K562 (cell line): Measurements from ENCODE around the gene PTGIR. TPM values are rescaled to one million over a fixed set of nuclear protein-coding genes. Genes with fewer than 3 reads are reported as not detected.

Source experiments
- CTCFL ChIP-seq: IDR thresholded peaks from 2 replicates; pipeline ENCODE4 v1.6.1; 2011; ENCODE audit warnings: borderline replicate concordance, low read depth, mild to moderate bottlenecking, moderate library complexity, low read length; ENCODE audit not compliant: insufficient read depth, poor library complexity, severe bottlenecking
- HDAC6 ChIP-seq: IDR thresholded peaks from 2 replicates; pipeline ENCODE4 v1.6.1; 2012; ENCODE audit warnings: low read depth, mild to moderate bottlenecking, control low read depth, inconsistent platforms, low read length, moderate library complexity
- HNRNPLL ChIP-seq: fragments of 200-400 bp; formaldehyde crosslinking; IDR thresholded peaks from 2 replicates; pipeline ENCODE4 v1.6.1; 2017; ENCODE audit warnings: low read length, low read depth, mild to moderate bottlenecking; ENCODE audit not compliant: poor library complexity, severe bottlenecking
- HSF4 ChIP-seq: fragments of 250-450 bp; sonication (Bioruptor Pico); IDR thresholded peaks from 2 replicates; pipeline ENCODE4 v2.1.2; 2022; ENCODE audit warnings: mild to moderate bottlenecking, moderate library complexity, borderline replicate concordance
- MBD2 ChIP-seq: sonication (generic); IDR thresholded peaks from 2 replicates; pipeline ENCODE4 v1.6.1; 2016; ENCODE audit warnings: low read depth, borderline replicate concordance
- NR3C1 ChIP-seq: sonication (generic); formaldehyde crosslinking; IDR thresholded peaks from 2 replicates; pipeline ENCODE4 v1.8.1; 2022; ENCODE audit warnings: missing genetic modification reagents
- RB1 ChIP-seq: fragments of 450-650 bp; IDR thresholded peaks from 2 replicates; pipeline ENCODE4 v1.6.1; 2017; ENCODE audit warnings: low read depth, mild to moderate bottlenecking
- RBM39 ChIP-seq: fragments of 200-400 bp; formaldehyde crosslinking; optimal IDR thresholded peaks from 2 replicates; pipeline ENCODE3; 2018; ENCODE audit warnings: low read depth, low read length
- ZNF263 ChIP-seq: sonication (generic); formaldehyde crosslinking; IDR thresholded peaks from 2 replicates; pipeline ENCODE4 v1.8.0; 2022; ENCODE audit warnings: mild to moderate bottlenecking, missing genetic modification reagents, borderline replicate concordance
- ZNF407 ChIP-seq: fragments of 450-650 bp; IDR thresholded peaks from 2 replicates; pipeline ENCODE4 v1.6.1; 2016; ENCODE audit warnings: low read depth
- polyA plus RNA-seq, 8 experiments: library from polyadenylated mRNA; depleted of rRNA in 4 of 8; stranded (reverse) in 5 of 8; unstranded in 3 of 8; fragments of >200 nt; fragmentation: Nextera tagmentation in 2 of 8; fragmentation: Illumina TruSeq in 1 of 8; extraction: Ambion mirVana in 2 of 8; extraction: Trizol in 1 of 8; gene quantifications; 2 replicates each; pipeline versions ENCODE4 v1.2.1 to v1.2.3, GENCODE V29; 2011 to 2014; ENCODE audit warnings: inconsistent platforms in 1 of 8, missing spikeins in 1 of 8
- total RNA-seq, 7 experiments: library from RNA; depleted of rRNA in 6 of 7; stranded (reverse); fragments of >200 nt in 6 of 7; fragmentation: Illumina TruSeq in 2 of 7; extraction: Trizol in 2 of 7; gene quantifications; 2 replicates each; pipeline versions ENCODE4 v1.2.1 to v1.2.3, GENCODE V29; 2011 to 2021; ENCODE audit warnings: low replicate concordance in 1 of 7

PTGIR gene
- total and polyA plus RNA-seq, 9 of the 15 experiments (the other 6 are each of a cell fraction or from before 2014, with no cell fraction given) = 0.11 to 3.4 (median 1.1) TPM; not detected in 1

- TF ChIP-seq ZNF407 (no peak), CTCFL (no peak), HSF4 (CRISPR knock-in tag) (no peak), ZNF263 (CRISPR knock-in tag) (peak; percentile 62; the same call in 1 of the 2 replicates), RB1 (peak; percentile 43; the same call in 1 of the 2 replicates), HNRNPLL (no peak), HDAC6 (no peak), MBD2 (no peak), NR3C1 (CRISPR knock-in tag) (no peak), RBM39 (no peak)
These were observed 10.7 kb downstream of the PTGIR start (continued) for GRCh38 chr19:46614114-46614722.
